ENCODE data around the gene UTF1.
"Not testable (repeated sequence)": the region's sequence is repeated elsewhere in the genome, so short reads cannot be mapped to it uniquely, and the experiment has no call there.

UTF1 gene

GRCh38 chr10:133224756-133225372 lies 5.2 kb upstream of the UTF1 start:
- in situ Hi-C loops (cut with MboI; ENCODE audit: low sequenced_read_pairs), result no loop called here

GRCh38 chr10:133225707-133226191 lies 4.3 kb upstream of the UTF1 start:
- in situ Hi-C loops (cut with MboI; ENCODE audit: low sequenced_read_pairs), result no loop called here

- in situ Hi-C loops (cut with MboI; ENCODE audit: low sequenced_read_pairs), result no loop called here
Observed at GRCh38 chr10:133226251-133226808, 3.7 kb upstream of the UTF1 start.

- in situ Hi-C loops (cut with MboI; ENCODE audit: low sequenced_read_pairs), result no loop called here
Observed at GRCh38 chr10:133227256-133227655, 2.8 kb upstream of the UTF1 start.

GRCh38 chr10:133229265-133230043 lies 563 bp upstream of the UTF1 start:
- in situ Hi-C loops (cut with MboI; ENCODE audit: low sequenced_read_pairs), result no loop called here

- in situ Hi-C loops (cut with MboI; ENCODE audit: low sequenced_read_pairs), result no loop called here
Observed at GRCh38 chr10:133230387-133231195, 574 bp downstream of the UTF1 start.

GRCh38 chr10:133231244-133231945 lies 1.4 kb downstream of the UTF1 start:
- in situ Hi-C loops (cut with MboI; ENCODE audit: low sequenced_read_pairs), result no loop called here

GRCh38 chr10:133231946-133232574 lies 2.0 kb downstream of the UTF1 start:
- in situ Hi-C loops (cut with MboI; ENCODE audit: low sequenced_read_pairs), result no loop called here

GRCh38 chr10:133234796-133235195 lies 4.8 kb downstream of the UTF1 start:
- in situ Hi-C loops (cut with MboI; ENCODE audit: low sequenced_read_pairs), result not testable (repeated sequence)

GRCh38 chr10:133235265-133235855 lies 5.3 kb downstream of the UTF1 start:
- in situ Hi-C loops (cut with MboI; ENCODE audit: low sequenced_read_pairs), result no loop called here

GRCh38 chr10:133235932-133236331 lies 5.9 kb downstream of the UTF1 start:
- in situ Hi-C loops (cut with MboI; ENCODE audit: low sequenced_read_pairs), result no loop called here

GRCh38 chr10:133236401-133237240 lies 6.6 kb downstream of the UTF1 start:
- in situ Hi-C loops (cut with MboI; ENCODE audit: low sequenced_read_pairs), result no loop called here

GRCh38 chr10:133237241-133237587 lies 7.2 kb downstream of the UTF1 start:
- in situ Hi-C loops (cut with MboI; ENCODE audit: low sequenced_read_pairs), result no loop called here

- in situ Hi-C loops (cut with MboI; ENCODE audit: low sequenced_read_pairs), result no loop called here
Observed at GRCh38 chr10:133237588-133238465, 7.8 kb downstream of the UTF1 start, which contains the start of gene VENTX. Gene VENTX (plus strand): TSS chr10:133237855. CDS start chr10:133237915, 60 bp downstream.

GRCh38 chr10:133238466-133238804 lies 8.4 kb downstream of the UTF1 start:
- in situ Hi-C loops (cut with MboI; ENCODE audit: low sequenced_read_pairs), result no loop called here

GRCh38 chr10:133239990-133240389 lies 10.0 kb downstream of the UTF1 start:
- in situ Hi-C loops (cut with MboI; ENCODE audit: low sequenced_read_pairs), result no loop called here

- in situ Hi-C loops (cut with MboI; ENCODE audit: low sequenced_read_pairs), result no loop called here
Observed at GRCh38 chr10:133241501-133242205, 11.6 kb downstream of the UTF1 start.
